K562 (cell line): Measurements from ENCODE around the gene NDUFS8. TPM values are rescaled to one million over a fixed set of nuclear protein-coding genes. Genes with fewer than 3 reads are reported as not detected.

Experiments
- CBX5 ChIP-seq: IDR thresholded peaks from 2 replicates; pipeline ENCODE4 v1.6.1; 2014; ENCODE audit warnings: low read depth, borderline replicate concordance
- ERF ChIP-seq: fragments of 450-650 bp; formaldehyde crosslinking; IDR thresholded peaks from 2 replicates; pipeline ENCODE4 v1.4.0; 2020; ENCODE audit warnings: mild to moderate bottlenecking, mixed read lengths
- ESRRA ChIP-seq: fragments of 450-650 bp; IDR thresholded peaks from 2 replicates; pipeline ENCODE4 v1.6.1; 2014; ENCODE audit warnings: low read depth, mild to moderate bottlenecking, moderate library complexity, borderline replicate concordance
- HDGF ChIP-seq: fragments of 450-650 bp; IDR thresholded peaks from 2 replicates; pipeline ENCODE4 v1.6.1; 2016
- HLTF ChIP-seq: fragments of 450-650 bp; IDR thresholded peaks from 2 replicates; pipeline ENCODE4 v1.6.1; 2016
- HMG20B ChIP-seq: fragments of 250-450 bp; sonication (Bioruptor Pico); IDR thresholded peaks from 2 replicates; pipeline ENCODE4 v1.5.0; 2021; ENCODE audit warnings: mild to moderate bottlenecking
- JUNB ChIP-seq: fragments of 450-650 bp; formaldehyde crosslinking; conservative IDR thresholded peaks from 2 replicates; pipeline ENCODE4 v1.4.0; 2020; ENCODE audit warnings: mild to moderate bottlenecking
- KLF16 ChIP-seq: IDR thresholded peaks from 2 replicates; pipeline ENCODE4 v1.6.1; 2016; ENCODE audit warnings: antibody characterized with exemption
- NBN ChIP-seq: fragments of 450-650 bp; IDR thresholded peaks from 2 replicates; pipeline ENCODE4 v1.6.1; 2016; ENCODE audit warnings: low read depth, mild to moderate bottlenecking
- NFYB ChIP-seq: IDR thresholded peaks from 2 replicates; pipeline ENCODE4 v1.6.1; 2011; ENCODE audit warnings: mild to moderate bottlenecking, moderate library complexity; ENCODE audit not compliant: insufficient read length; ENCODE audit errors: extremely low read depth
- OTX1 ChIP-seq: fragments of 450-650 bp; formaldehyde crosslinking; IDR thresholded peaks from 2 replicates; pipeline ENCODE4 v1.4.0; 2022; ENCODE audit warnings: mild to moderate bottlenecking
- PHF21A ChIP-seq: fragments of 450-650 bp; IDR thresholded peaks from 2 replicates; pipeline ENCODE4 v1.6.1; 2017; ENCODE audit warnings: low read depth, borderline replicate concordance
- POLR2AphosphoS2 ChIP-seq: IDR thresholded peaks from 2 replicates; pipeline ENCODE4 v1.6.1; 2012; ENCODE audit warnings: low read length, improper control_type of control experiment
- POLR3A ChIP-seq: IDR thresholded peaks from 2 replicates; pipeline ENCODE4 v1.6.1; 2011; ENCODE audit warnings: borderline replicate concordance, mild to moderate bottlenecking, moderate library complexity; ENCODE audit not compliant: insufficient read length, insufficient read depth; ENCODE audit errors: extremely low read depth
- POU5F1 ChIP-seq: fragments of 150-350 bp; IDR thresholded peaks from 2 replicates; pipeline ENCODE4 v1.6.1; 2014; ENCODE audit warnings: borderline replicate concordance, low read length, low read depth, mild to moderate bottlenecking; ENCODE audit not compliant: partially characterized antibody
- SRSF3 ChIP-seq: fragments of 200-400 bp; formaldehyde crosslinking; IDR thresholded peaks from 2 replicates; pipeline ENCODE4 v1.6.1; 2016; ENCODE audit warnings: mild to moderate bottlenecking, low read length, moderate library complexity; ENCODE audit not compliant: insufficient read depth
- SUPT5H ChIP-seq: fragments of 450-650 bp; IDR thresholded peaks from 2 replicates; pipeline ENCODE4 v1.6.1; 2016
- TSC22D4 ChIP-seq: fragments of 450-650 bp; IDR thresholded peaks from 2 replicates; pipeline ENCODE4 v1.6.1; 2016; ENCODE audit warnings: missing genetic modification characterization, missing biosample characterization, control low read depth
- YY1 ChIP-seq, 3 experiments: IDR thresholded peaks; 2 replicates each; pipeline ENCODE4 v1.6.1; 2011; ENCODE audit warnings: low read length in 2 of 3, mild to moderate bottlenecking in 2 of 3, moderate library complexity in 2 of 3, borderline replicate concordance in 1 of 3, control low read depth in 1 of 3, low read depth in 1 of 3; ENCODE audit not compliant: insufficient read depth in 3 of 3, insufficient replicate concordance in 2 of 3, control insufficient read depth in 1 of 3, insufficient read length in 1 of 3; ENCODE audit errors: extremely low read depth in 1 of 3
- ZEB2 ChIP-seq: fragments of 450-650 bp; IDR thresholded peaks from 2 replicates; pipeline ENCODE4 v1.6.1; 2016
- ZNF175 ChIP-seq: fragments of 200-800 bp; sonication (Bioruptor generic); IDR thresholded peaks from 2 replicates; pipeline ENCODE4 v1.6.1; 2016; ENCODE audit warnings: low read depth, mild to moderate bottlenecking, missing genetic modification characterization, missing compliant biosample characterization
- ZNF212 ChIP-seq: fragments of 450-650 bp; formaldehyde crosslinking; IDR thresholded peaks from 2 replicates; pipeline ENCODE4 v1.4.0; 2020; ENCODE audit warnings: mild to moderate bottlenecking
- polyA plus RNA-seq, 8 experiments: library from polyadenylated mRNA; depleted of rRNA in 4 of 8; stranded (reverse) in 5 of 8; unstranded in 3 of 8; fragments of >200 nt; fragmentation: Nextera tagmentation in 2 of 8; fragmentation: Illumina TruSeq in 1 of 8; extraction: Ambion mirVana in 2 of 8; extraction: Trizol in 1 of 8; gene quantifications; 2 replicates each; pipeline versions ENCODE4 v1.2.1 to v1.2.3, GENCODE V29; 2011 to 2014; ENCODE audit warnings: inconsistent platforms in 1 of 8, missing spikeins in 1 of 8
- total RNA-seq, 7 experiments: library from RNA; depleted of rRNA in 6 of 7; stranded (reverse); fragments of >200 nt in 6 of 7; fragmentation: Illumina TruSeq in 2 of 7; extraction: Trizol in 2 of 7; gene quantifications; 2 replicates each; pipeline versions ENCODE4 v1.2.1 to v1.2.3, GENCODE V29; 2011 to 2021; ENCODE audit warnings: low replicate concordance in 1 of 7
- TF ChIP-seq, protein P1 (sequence below), 2 experiments: fragments of 450-650 bp in 1 of 2; sonication (generic) in 1 of 2; formaldehyde crosslinking; conservative IDR thresholded peaks; 2 replicates each; pipeline versions ENCODE4 v1.4.0 to v1.8.1; 2020 to 2022; ENCODE audit warnings: mild to moderate bottlenecking in 1 of 2, missing genetic modification reagents in 1 of 2
- TF ChIP-seq, protein P2 (sequence below): fragments of 450-650 bp; IDR thresholded peaks from 2 replicates; pipeline ENCODE4 v1.6.1; 2016; ENCODE audit warnings: borderline replicate concordance
- TF ChIP-seq, protein P3 (sequence below), 2 experiments: IDR thresholded peaks; 2 replicates each; pipeline ENCODE4 v1.6.1; 2011; ENCODE audit warnings: borderline replicate concordance in 1 of 2, control low read depth in 1 of 2, low read depth in 1 of 2, low read length in 1 of 2, mild to moderate bottlenecking in 1 of 2, mixed read lengths in 1 of 2, moderate library complexity in 1 of 2; ENCODE audit not compliant: insufficient read depth in 1 of 2, insufficient read length in 1 of 2, poor library complexity in 1 of 2, severe bottlenecking in 1 of 2; ENCODE audit errors: extremely low read depth in 1 of 2

Gene NDUFS8
- total and polyA plus RNA-seq, 9 of the 15 experiments (the other 6 are each of a cell fraction or from before 2014, with no cell fraction given), result 36.5 to 351 (median 101) TPM

DNA sequence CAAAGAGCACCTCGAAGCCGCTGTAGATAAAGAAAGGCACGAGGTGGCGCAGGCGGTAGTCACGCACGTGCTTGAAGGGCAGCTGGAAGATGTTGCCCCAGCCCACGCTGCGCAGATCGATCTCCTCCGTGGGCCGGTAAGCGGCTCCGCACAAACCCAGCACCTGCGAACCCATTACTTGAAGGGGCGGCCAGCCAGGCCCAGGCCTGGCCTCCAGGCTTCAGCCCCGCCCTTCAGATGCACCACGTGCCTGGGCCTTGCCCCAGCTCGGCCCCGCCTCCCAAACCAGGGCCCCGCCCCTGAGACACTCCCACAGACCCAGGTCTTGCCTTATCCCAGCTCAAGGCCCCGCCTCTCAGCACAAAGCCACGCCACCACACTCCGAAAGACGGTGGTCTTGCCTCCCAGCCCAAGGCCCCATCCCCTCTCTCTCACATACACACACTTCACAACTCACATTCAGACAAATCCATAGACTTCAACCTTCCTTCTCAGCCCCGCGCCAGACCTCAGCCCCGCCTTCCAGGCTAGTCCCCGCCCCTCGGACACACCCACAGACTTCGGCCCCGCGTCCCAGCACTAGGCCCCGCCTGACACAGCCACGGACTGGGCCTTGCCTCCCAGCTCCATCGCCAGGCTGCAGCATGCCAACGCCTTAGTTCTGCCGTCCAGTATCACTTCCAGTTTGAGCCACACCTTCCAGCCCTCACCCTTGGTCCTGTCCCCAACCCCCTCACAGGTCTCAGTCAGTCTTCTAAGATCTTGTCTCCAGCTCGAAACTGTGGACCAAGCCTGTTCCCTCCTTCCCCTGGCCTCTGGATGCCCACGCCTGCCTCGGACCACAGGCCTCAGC is 33.6 kb upstream of the NDUFS8 start (continued):
- TF ChIP-seq, protein P1, sequence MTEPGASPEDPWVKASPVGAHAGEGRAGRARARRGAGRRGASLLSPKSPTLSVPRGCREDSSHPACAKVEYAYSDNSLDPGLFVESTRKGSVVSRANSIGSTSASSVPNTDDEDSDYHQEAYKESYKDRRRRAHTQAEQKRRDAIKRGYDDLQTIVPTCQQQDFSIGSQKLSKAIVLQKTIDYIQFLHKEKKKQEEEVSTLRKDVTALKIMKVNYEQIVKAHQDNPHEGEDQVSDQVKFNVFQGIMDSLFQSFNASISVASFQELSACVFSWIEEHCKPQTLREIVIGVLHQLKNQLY (CRISPR knock-in tag; conservative IDR thresholded peaks at IDR 0.05), result no peak
- TF ChIP-seq ERF (CRISPR knock-in tag) (peak; percentile 52; the same call in 1 of the 2 replicates), SRSF3 (no peak), ZNF212 (CRISPR knock-in tag) (no peak), ZEB2 (0 out of 2 replicates have a peak, but pooled peaks have one; percentile 10), HDGF (peak; percentile 91; the same call in 1 of the 2 replicates), YY1 (IDR thresholded peaks at IDR 0.05; ENCODE audit: borderline replicate concordance in 1 of 3, control insufficient read depth in 1 of 3, extremely low read depth in 1 of 3, insufficient read depth in 3 of 3, insufficient read length in 1 of 3, insufficient replicate concordance in 2 of 3, low read depth in 1 of 3, low read length in 2 of 3) (no peak), SUPT5H (peak; percentile 56), JUNB (no peak), NBN (peak; percentile 18; the same call in 1 of the 2 replicates), HLTF (no peak; the same call in 1 of the 2 replicates), PHF21A (no peak), HMG20B (CRISPR knock-in tag) (no peak), OTX1 (CRISPR knock-in tag) (peak; percentile 53; the same call in 1 of the 2 replicates), POLR2AphosphoS2 (no peak), POLR3A (no peak), TSC22D4 (no peak), POU5F1 (no peak), KLF16 (no peak), ZNF175 (CRISPR knock-in tag) (no peak), CBX5 (no peak), NFYB (no peak), ESRRA (no peak)
- TF ChIP-seq, protein P2, sequence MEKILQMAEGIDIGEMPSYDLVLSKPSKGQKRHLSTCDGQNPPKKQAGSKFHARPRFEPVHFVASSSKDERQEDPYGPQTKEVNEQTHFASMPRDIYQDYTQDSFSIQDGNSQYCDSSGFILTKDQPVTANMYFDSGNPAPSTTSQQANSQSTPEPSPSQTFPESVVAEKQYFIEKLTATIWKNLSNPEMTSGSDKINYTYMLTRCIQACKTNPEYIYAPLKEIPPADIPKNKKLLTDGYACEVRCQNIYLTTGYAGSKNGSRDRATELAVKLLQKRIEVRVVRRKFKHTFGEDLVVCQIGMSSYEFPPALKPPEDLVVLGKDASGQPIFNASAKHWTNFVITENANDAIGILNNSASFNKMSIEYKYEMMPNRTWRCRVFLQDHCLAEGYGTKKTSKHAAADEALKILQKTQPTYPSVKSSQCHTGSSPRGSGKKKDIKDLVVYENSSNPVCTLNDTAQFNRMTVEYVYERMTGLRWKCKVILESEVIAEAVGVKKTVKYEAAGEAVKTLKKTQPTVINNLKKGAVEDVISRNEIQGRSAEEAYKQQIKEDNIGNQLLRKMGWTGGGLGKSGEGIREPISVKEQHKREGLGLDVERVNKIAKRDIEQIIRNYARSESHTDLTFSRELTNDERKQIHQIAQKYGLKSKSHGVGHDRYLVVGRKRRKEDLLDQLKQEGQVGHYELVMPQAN, result peak; percentile 91; the same call in 1 of the 2 replicates
- TF ChIP-seq, protein P3, sequence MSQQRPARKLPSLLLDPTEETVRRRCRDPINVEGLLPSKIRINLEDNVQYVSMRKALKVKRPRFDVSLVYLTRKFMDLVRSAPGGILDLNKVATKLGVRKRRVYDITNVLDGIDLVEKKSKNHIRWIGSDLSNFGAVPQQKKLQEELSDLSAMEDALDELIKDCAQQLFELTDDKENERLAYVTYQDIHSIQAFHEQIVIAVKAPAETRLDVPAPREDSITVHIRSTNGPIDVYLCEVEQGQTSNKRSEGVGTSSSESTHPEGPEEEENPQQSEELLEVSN (IDR thresholded peaks at IDR 0.05; ENCODE audit: borderline replicate concordance in 1 of 2, extremely low read depth in 1 of 2, insufficient read depth in 1 of 2, insufficient read length in 1 of 2, low read depth in 1 of 2, low read length in 1 of 2, poor library complexity in 1 of 2, severe bottlenecking in 1 of 2), result peak; percentile 90 to 91
